Ishikawa (cell line): Measurements from ENCODE around the gene GAMT.

Source experiments
- CEBPB ChIP-seq: IDR thresholded peaks from 2 replicates; pipeline ENCODE4 v1.6.1; 2012
- CREB1 ChIP-seq: IDR thresholded peaks from 2 replicates; pipeline ENCODE4 v1.6.1; 2012; ENCODE audit warnings: low read depth
- EGR1 ChIP-seq: IDR thresholded peaks from 2 replicates; pipeline ENCODE4 v1.6.1; 2012
- EP300 ChIP-seq: IDR thresholded peaks from 2 replicates; pipeline ENCODE4 v1.6.1; 2012; ENCODE audit warnings: borderline replicate concordance
- FOXM1 ChIP-seq: IDR thresholded peaks from 2 replicates; pipeline ENCODE4 v1.6.1; 2012; ENCODE audit warnings: low read depth, borderline replicate concordance
- MAX ChIP-seq: IDR thresholded peaks from 2 replicates; pipeline ENCODE4 v1.6.1; 2012
- NFIC ChIP-seq: IDR thresholded peaks from 2 replicates; pipeline ENCODE4 v1.6.1; 2012
- RAD21 ChIP-seq: IDR thresholded peaks from 2 replicates; pipeline ENCODE4 v1.6.1; 2012; ENCODE audit warnings: low read depth
- REST ChIP-seq: IDR thresholded peaks from 2 replicates; pipeline ENCODE4 v1.6.1; 2012; ENCODE audit warnings: low read depth, mild to moderate bottlenecking
- TAF1 ChIP-seq: IDR thresholded peaks from 2 replicates; pipeline ENCODE4 v1.6.1; 2012; ENCODE audit warnings: low read depth, mild to moderate bottlenecking
- TCF12 ChIP-seq: IDR thresholded peaks from 2 replicates; pipeline ENCODE4 v1.6.1; 2012; ENCODE audit warnings: low read depth
- TEAD4 ChIP-seq: IDR thresholded peaks from 2 replicates; pipeline ENCODE4 v1.6.1; 2012
- USF1 ChIP-seq: IDR thresholded peaks from 2 replicates; pipeline ENCODE4 v1.6.1; 2012
- YY1 ChIP-seq: IDR thresholded peaks from 2 replicates; pipeline ENCODE4 v1.6.1; 2012; ENCODE audit warnings: low read depth
- ZBTB7A ChIP-seq: IDR thresholded peaks from 2 replicates; pipeline ENCODE4 v1.6.1; 2012; ENCODE audit warnings: low read depth

GAMT gene

GRCh38 chr19:1376415-1376805, 24.9 kb downstream of the GAMT start:
- TF ChIP-seq RAD21 (no peak), TAF1 (no peak)

GRCh38 chr19:1374250-1374577, 27.1 kb downstream of the GAMT start:
- TF ChIP-seq EGR1 (no peak), CEBPB (no peak), CREB1 (no peak), REST (no peak), TEAD4 (no peak), ZBTB7A (no peak), YY1 (no peak), EP300 (no peak), TAF1 (no peak), NFIC (no peak), FOXM1 (no peak), MAX (no peak), TCF12 (no peak), RAD21 (no peak)

- TF ChIP-seq ZBTB7A (0 out of 2 replicates have a peak, but pooled peaks have one; percentile 46), EP300 (peak; percentile 66; the same call in 1 of the 2 replicates), NFIC (peak; percentile 94), TCF12 (peak; percentile 82), USF1 (no peak), YY1 (no peak), TAF1 (peak; percentile 21; the same call in 1 of the 2 replicates), EGR1 (peak; percentile 76; the same call in 1 of the 2 replicates), TEAD4 (0 out of 2 replicates have a peak, but pooled peaks have one; percentile 53)
Observed at GRCh38 chr19:1373534-1374249, 27.6 kb downstream of the GAMT start.

- TF ChIP-seq NFIC (no peak), EGR1 (no peak), USF1 (no peak), CREB1 (no peak), CEBPB (no peak), ZBTB7A (no peak), FOXM1 (no peak), TAF1 (no peak), TEAD4 (no peak), REST (no peak), MAX (no peak), TCF12 (no peak), YY1 (no peak), EP300 (no peak)
Observed at GRCh38 chr19:1373042-1373533, 28.3 kb downstream of the GAMT start.

- TF ChIP-seq TAF1, result no peak
- peak; percentile 94 for TF ChIP-seq MAX
- 0 out of 2 replicates have a peak, but pooled peaks have one; percentile 15 for TF ChIP-seq TEAD4
- no peak for TF ChIP-seq RAD21
- no peak for TF ChIP-seq ZBTB7A
- no peak for TF ChIP-seq NFIC
- TF ChIP-seq EP300, result peak; percentile 66
- peak; percentile 93 for TF ChIP-seq CEBPB
- TF ChIP-seq YY1, result peak; percentile 20; the same call in 1 of the 2 replicates
- peak; percentile 95 for TF ChIP-seq USF1
- peak; percentile 64; the same call in 1 of the 2 replicates for TF ChIP-seq TCF12
- TF ChIP-seq EGR1, result no peak
Observed at GRCh38 chr19:1370579-1371361, 30.6 kb downstream of the GAMT start.
